H1 (cell line): Measurements from ENCODE around the gene GPRIN1. TPM values are rescaled to one million over a fixed set of nuclear protein-coding genes. Genes with fewer than 3 reads are reported as not detected.

Experiments used
- CTCF ChIA-PET: fragments of 300-600 bp; sonication (Branson Sonifier 250); formaldehyde crosslinking; loops from one replicate; lab custom pipeline; 2021; ENCODE audit not compliant: partially characterized antibody; lab: Charles Lee
- POLR2A ChIA-PET: fragments of 300-600 bp; sonication (Branson Sonifier 250); formaldehyde crosslinking; loops from one replicate; lab custom pipeline; 2021; ENCODE audit warnings: inconsistent platforms; ENCODE audit not compliant: partially characterized antibody; lab: Charles Lee
- DNase-seq, 2 experiments: peaks; one replicate each; pipeline versions ENCODE4 v3.0.0 to v3.0.0-alpha.2; 2010 to 2022; ENCODE audit warnings: low spot score in 2 of 2, low read depth in 1 of 2, mixed read lengths in 1 of 2
- FAIRE-seq: peaks from 2 replicates; lab custom pipeline; 2011; peaks lifted over from hg19 to GRCh38; lab: Jason Lieb, UNC
- H2AFZ ChIP-seq: 2 replicates; pipeline ENCODE4 v1.8.1; 2012; ENCODE audit warnings: low read length, inconsistent platforms
- H2AK5ac ChIP-seq: 2 replicates; pipeline ENCODE4 v1.6.1; 2013; ENCODE audit warnings: low read depth, low read length
- H2BK120ac ChIP-seq: replicated peaks from 2 replicates; pipeline ENCODE3; 2013; ENCODE audit warnings: low read depth, low read length, inconsistent platforms
- H2BK12ac ChIP-seq: 2 replicates; pipeline ENCODE4 v1.6.1; 2013; ENCODE audit warnings: low read depth, low read length
- H2BK15ac ChIP-seq: 2 replicates; pipeline ENCODE4 v1.6.1; 2013; ENCODE audit warnings: low read length
- H2BK20ac ChIP-seq: 2 replicates; pipeline ENCODE4 v1.6.1; 2013; ENCODE audit warnings: low read length
- H2BK5ac ChIP-seq: 2 replicates; pipeline ENCODE4 v1.6.1; 2013; ENCODE audit warnings: low read depth, low read length
- H3K14ac ChIP-seq: 2 replicates; pipeline ENCODE4 v1.6.1; 2013; ENCODE audit warnings: inconsistent platforms; ENCODE audit not compliant: insufficient read length
- H3K18ac ChIP-seq: 2 replicates; pipeline ENCODE4 v1.6.1; 2013; ENCODE audit warnings: low read length; ENCODE audit errors: extremely low read depth
- H3K23ac ChIP-seq: 2 replicates; pipeline ENCODE4 v1.6.1; 2013; ENCODE audit warnings: inconsistent platforms; ENCODE audit not compliant: insufficient read length
- H3K23me2 ChIP-seq: 2 replicates; pipeline ENCODE4 v1.6.1; 2013; ENCODE audit warnings: low read depth, low read length
- H3K27ac ChIP-seq: 2 replicates; pipeline ENCODE4 v1.6.1; 2011; ENCODE audit warnings: low read depth, low read length, inconsistent platforms
- H3K27me3 ChIP-seq, 4 experiments: replicated peaks in 1 of 4; 1 replicate in 1 of 4; 2 replicates in 3 of 4; pipeline versions ENCODE4 v1.6.1 to v1.8.1; 2011 to 2013; ENCODE audit warnings: low read length in 3 of 4, mild to moderate bottlenecking in 3 of 4, inconsistent platforms in 2 of 4, mixed read lengths in 2 of 4, moderate library complexity in 1 of 4; ENCODE audit not compliant: control insufficient read depth in 3 of 4, insufficient read depth in 3 of 4; ENCODE audit errors: extremely low read depth in 1 of 4
- H3K36me3 ChIP-seq, 4 experiments: 2 replicates each; pipeline versions ENCODE4 v1.6.1 to v1.8.1; 2011 to 2013; ENCODE audit warnings: mild to moderate bottlenecking in 4 of 4, low read length in 3 of 4, moderate library complexity in 2 of 4, control low read depth in 1 of 4, inconsistent platforms in 1 of 4; ENCODE audit not compliant: insufficient read depth in 4 of 4, control insufficient read depth in 2 of 4
- H3K4ac ChIP-seq: replicated peaks from 2 replicates; pipeline ENCODE3; 2013; ENCODE audit warnings: low read length, low read depth, mixed read lengths, inconsistent platforms; ENCODE audit not compliant: insufficient read length
- H3K4me1 ChIP-seq, 4 experiments: replicated peaks in 1 of 4; 1 replicate in 1 of 4; 2 replicates in 3 of 4; pipeline versions ENCODE4 v1.6.1 to v1.8.1; 2011 to 2013; ENCODE audit warnings: low read length in 3 of 4, inconsistent platforms in 2 of 4, mixed read lengths in 1 of 4; ENCODE audit not compliant: insufficient read depth in 4 of 4, control insufficient read depth in 3 of 4
- H3K4me2 ChIP-seq, 2 experiments: 2 replicates each; pipeline versions ENCODE4 v1.6.1 to v1.8.1; 2011 to 2013; ENCODE audit warnings: low read depth in 2 of 2, low read length in 2 of 2, control low read depth in 1 of 2, inconsistent platforms in 1 of 2, mild to moderate bottlenecking in 1 of 2; ENCODE audit not compliant: insufficient read depth in 1 of 2
- H3K4me3 ChIP-seq, 4 experiments: fragments of 200-600, 300-600 bp in 1 of 4; sonication (generic), shearing (Covaris generic), sonication (Bioruptor Twin) in 1 of 4; 2 replicates each; pipeline versions ENCODE4 v1.5.1 to v1.8.1; 2011 to 2016; ENCODE audit warnings: low read length in 4 of 4, low read depth in 3 of 4, control low read depth in 2 of 4, inconsistent platforms in 2 of 4, mild to moderate bottlenecking in 2 of 4, mixed read lengths in 1 of 4, moderate library complexity in 1 of 4; ENCODE audit not compliant: insufficient read depth in 2 of 4; ENCODE audit errors: extremely low read depth in 1 of 4
- H3K56ac ChIP-seq: replicated peaks from 2 replicates; pipeline ENCODE3; 2013; ENCODE audit warnings: low read depth, mild to moderate bottlenecking, mixed read lengths, low read length, inconsistent platforms; ENCODE audit not compliant: insufficient read length
- H3K79me1 ChIP-seq: 2 replicates; pipeline ENCODE4 v1.6.1; 2013; ENCODE audit warnings: low read depth, low read length, control low read depth
- H3K79me2 ChIP-seq, 2 experiments: 2 replicates each; pipeline versions ENCODE4 v1.6.1 to v1.8.1; 2012 to 2013; ENCODE audit warnings: low read length in 2 of 2, mild to moderate bottlenecking in 2 of 2, inconsistent platforms in 1 of 2; ENCODE audit not compliant: insufficient read depth in 2 of 2, control insufficient read depth in 1 of 2
- H3K9ac ChIP-seq, 4 experiments: replicated peaks in 1 of 4; 1 replicate in 1 of 4; 2 replicates in 3 of 4; pipeline versions ENCODE4 v1.6.1 to v1.8.1; 2011 to 2013; ENCODE audit warnings: low read depth in 3 of 4, low read length in 3 of 4, control low read depth in 2 of 4, mild to moderate bottlenecking in 2 of 4, moderate library complexity in 2 of 4, inconsistent platforms in 1 of 4; ENCODE audit errors: extremely low read depth in 1 of 4
- H3K9me3 ChIP-seq, 2 experiments: 2 replicates each; pipeline versions ENCODE4 v1.6.1 to v1.8.1; 2012 to 2013; ENCODE audit warnings: mild to moderate bottlenecking in 2 of 2, moderate library complexity in 2 of 2, control low read depth in 1 of 2, inconsistent platforms in 1 of 2, low read depth in 1 of 2, low read length in 1 of 2, mixed read lengths in 1 of 2; ENCODE audit not compliant: insufficient read depth in 2 of 2
- H4K20me1 ChIP-seq, 2 experiments: replicated peaks in 1 of 2; 2 replicates each; pipeline versions ENCODE3 to v1.8.1; 2011 to 2013; ENCODE audit warnings: inconsistent platforms in 2 of 2, low read length in 2 of 2, mild to moderate bottlenecking in 1 of 2; ENCODE audit not compliant: insufficient read depth in 2 of 2, control insufficient read depth in 1 of 2
- H4K5ac ChIP-seq: 2 replicates; pipeline ENCODE4 v1.6.1; 2013; ENCODE audit warnings: low read length, low read depth, mixed read lengths, inconsistent platforms; ENCODE audit not compliant: insufficient read length
- H4K8ac ChIP-seq: 2 replicates; pipeline ENCODE4 v1.8.0; 2013; ENCODE audit warnings: mild to moderate bottlenecking, moderate library complexity, low read length, inconsistent platforms; ENCODE audit not compliant: insufficient read depth; ENCODE audit errors: extremely low read depth
- H4K91ac ChIP-seq: replicated peaks from 2 replicates; pipeline ENCODE3; 2013; ENCODE audit warnings: low read length, mixed read lengths, inconsistent platforms; ENCODE audit not compliant: insufficient read length
- CREB1 ChIP-seq: IDR thresholded peaks from 2 replicates; pipeline ENCODE4 v1.6.1; 2012; ENCODE audit warnings: inconsistent platforms
- CTBP2 ChIP-seq: IDR thresholded peaks from 2 replicates; pipeline ENCODE4 v1.7.0; 2011; ENCODE audit warnings: borderline replicate concordance, mild to moderate bottlenecking, moderate library complexity, mixed read lengths, low read length; ENCODE audit not compliant: insufficient read depth, insufficient read length
- RFX5 ChIP-seq: IDR thresholded peaks from 2 replicates; pipeline ENCODE4 v1.6.1; 2011; ENCODE audit warnings: low read depth, low read length, improper control_type of control experiment, borderline replicate concordance
- RXRA ChIP-seq: IDR thresholded peaks from 2 replicates; pipeline ENCODE4 v1.6.1; 2011; ENCODE audit warnings: low read depth, mild to moderate bottlenecking, low read length, moderate library complexity; ENCODE audit not compliant: insufficient read depth
- SUZ12 ChIP-seq: fragments of 200-600 bp; sonication (generic); IDR thresholded peaks from 2 replicates; pipeline ENCODE4 v1.6.1; 2012; ENCODE audit warnings: mild to moderate bottlenecking, inconsistent platforms, low read length, moderate library complexity, mixed read lengths
- TBP ChIP-seq: IDR thresholded peaks from 2 replicates; pipeline ENCODE4 v1.6.1; 2011; ENCODE audit warnings: low read depth, low read length, improper control_type of control experiment
- WGBS, 2 experiments: shearing (Covaris generic) in 1 of 2; methylation state at CpG; one replicate each; pipeline versions ENCODE4 v1.1.6 to v1.1.7; 2013 to 2015; ENCODE audit warnings: low lambda C conversion rate in 2 of 2, mixed read lengths in 2 of 2, inconsistent platforms in 1 of 2, low coverage in 1 of 2, missing lambda C conversion rate in 1 of 2; ENCODE audit not compliant: insufficient replicate concordance in 2 of 2, insufficient coverage in 1 of 2, insufficient read length in 1 of 2; ENCODE audit errors: extremely low coverage in 1 of 2, missing lambda C conversion rate in 1 of 2; 5-methylcytosine and 5-hydroxymethylcytosine counted together
- polyA plus RNA-seq, 7 experiments: library from polyadenylated mRNA; depleted of rRNA in 3 of 7; stranded (reverse) in 5 of 7; unstranded in 2 of 7; fragments of >200 nt in 5 of 7; fragments of 200-250 nt in 2 of 7; gene quantifications; 1 replicate in 5 of 7; 2 replicates in 1 of 7; 4 replicates in 1 of 7; pipeline versions ENCODE4 v1.2.1 to v1.2.3, GENCODE V29; 2011 to 2013; ENCODE audit warnings: missing spikeins in 2 of 7, mixed read lengths in 2 of 7
- total RNA-seq: library from RNA; stranded (reverse); fragmentation: NEBNext Ultra II Directional; extraction: Animal tissue kit (Norgen Biotek cat#: 25700); gene quantifications from 2 replicates; pipeline ENCODE4 v1.2.1, GENCODE V29; 2021
- TF ChIP-seq, protein P1 (sequence below): IDR thresholded peaks from 2 replicates; pipeline ENCODE4 v1.6.1; 2012; ENCODE audit warnings: inconsistent platforms
- TF ChIP-seq, protein P2 (sequence below): IDR thresholded peaks from 2 replicates; pipeline ENCODE4 v1.6.1; 2012; ENCODE audit warnings: low read length, inconsistent platforms

GPRIN1 gene
- total and polyA plus RNA-seq, 2 of the 8 experiments (the other 6 are each of a cell fraction or from before 2014, with no cell fraction given), result 3.3 to 12.0 TPM

DNA sequence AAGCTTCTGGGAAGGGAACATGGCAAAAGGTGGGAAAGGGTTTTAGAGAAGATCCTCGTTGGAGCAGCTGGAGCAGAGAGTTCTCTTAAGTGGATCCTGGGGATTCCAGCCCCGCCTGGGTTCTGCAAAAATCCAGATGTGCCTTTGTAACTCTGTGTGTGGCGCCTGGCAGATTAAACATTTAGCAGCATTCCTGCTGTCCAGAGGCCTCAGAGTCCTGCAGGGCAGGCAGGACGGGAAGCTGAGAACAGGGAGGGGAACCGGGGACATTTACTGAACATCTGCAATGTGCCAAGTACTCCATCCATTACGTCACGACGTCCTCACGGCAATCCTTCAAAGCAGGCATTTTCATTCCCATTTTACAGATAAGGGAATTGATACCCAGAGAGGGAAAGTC lies 26.5 kb upstream of the GPRIN1 start:
- H3K79me2 ChIP-seq, result no peaks in the 10 kb centered on the region
- H3K36me3 ChIP-seq, result no peaks in the 10 kb centered on the region
- 79% methylated on average over 9 of the region's 9 CpGs; no CpG with 5 or more reads in 1 of the 2 experiments for WGBS, 2 experiments

More for the DNA sequence above, 26.5 kb upstream of the GPRIN1 start:
- Histone ChIP-seq H2BK20ac (no peak overlapping the region), H3K4me1 (peaks cover 0 to 14% (median 1%) of the 10 kb centered on the region in 4 experiments; a peak in 5 of 7 replicates), H4K20me1 (no peaks in the 10 kb centered on the region), H2BK12ac (no peak overlapping the region), H3K4me3 (no peak overlapping the region), H3K56ac (no peak overlapping the region), H2BK120ac (no peak overlapping the region), H3K27me3 (peaks cover 0 to 5% (median 5%) of the 10 kb centered on the region in 4 experiments; a peak in 5 of 7 replicates), H2AFZ (no peak overlapping the region), H3K23me2 (no peaks in the 10 kb centered on the region), H4K8ac (no peak overlapping the region), H4K91ac (no peak overlapping the region), H3K79me1 (no peaks in the 10 kb centered on the region), H3K27ac (no peak overlapping the region), H3K4ac (no peak overlapping the region), H2BK15ac (no peak overlapping the region), H3K4me2 (no peak overlapping the region), H4K5ac (no peak overlapping the region), H3K9me3 (peaks cover 0 to 3% of the 10 kb centered on the region in 2 experiments; a peak in 1 of 4 replicates), H3K14ac (no peak overlapping the region), H2BK5ac (no peak overlapping the region), H3K9ac (no peak overlapping the region), H2AK5ac (no peak overlapping the region), H3K23ac (no peak overlapping the region), H3K18ac (no peak overlapping the region)
- POLR2A ChIA-PET, result interaction anchor here (0.9 to 1.3 kb wide), 2 partner anchors 13 to 21 kb away, joined by 3 read pairs; no protein-coding TSS in a partner anchor
- no peak for DNase-seq
- CTCF ChIA-PET, result interaction anchor here (0.8 to 1.4 kb wide), 4 partner anchors 14 to 62 kb away, joined by 3 to 5 read pairs (median 4); no protein-coding TSS in a partner anchor
- TF ChIP-seq, protein P1, sequence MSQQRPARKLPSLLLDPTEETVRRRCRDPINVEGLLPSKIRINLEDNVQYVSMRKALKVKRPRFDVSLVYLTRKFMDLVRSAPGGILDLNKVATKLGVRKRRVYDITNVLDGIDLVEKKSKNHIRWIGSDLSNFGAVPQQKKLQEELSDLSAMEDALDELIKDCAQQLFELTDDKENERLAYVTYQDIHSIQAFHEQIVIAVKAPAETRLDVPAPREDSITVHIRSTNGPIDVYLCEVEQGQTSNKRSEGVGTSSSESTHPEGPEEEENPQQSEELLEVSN, result 0 out of 2 replicates have a peak, but pooled peaks have one; percentile 36
- no peak for TF ChIP-seq SUZ12
- no peak for TF ChIP-seq CTBP2
- TF ChIP-seq RFX5, result no peak
- no peak for TF ChIP-seq RXRA
- TF ChIP-seq TBP, result no peak
- TF ChIP-seq, protein P2, sequence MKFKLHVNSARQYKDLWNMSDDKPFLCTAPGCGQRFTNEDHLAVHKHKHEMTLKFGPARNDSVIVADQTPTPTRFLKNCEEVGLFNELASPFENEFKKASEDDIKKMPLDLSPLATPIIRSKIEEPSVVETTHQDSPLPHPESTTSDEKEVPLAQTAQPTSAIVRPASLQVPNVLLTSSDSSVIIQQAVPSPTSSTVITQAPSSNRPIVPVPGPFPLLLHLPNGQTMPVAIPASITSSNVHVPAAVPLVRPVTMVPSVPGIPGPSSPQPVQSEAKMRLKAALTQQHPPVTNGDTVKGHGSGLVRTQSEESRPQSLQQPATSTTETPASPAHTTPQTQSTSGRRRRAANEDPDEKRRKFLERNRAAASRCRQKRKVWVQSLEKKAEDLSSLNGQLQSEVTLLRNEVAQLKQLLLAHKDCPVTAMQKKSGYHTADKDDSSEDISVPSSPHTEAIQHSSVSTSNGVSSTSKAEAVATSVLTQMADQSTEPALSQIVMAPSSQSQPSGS, result no peak
- no peak for TF ChIP-seq CREB1
- no peak for FAIRE-seq
